Choroid plexus epithelial cell (primary cell): ENCODE measurements around the gene CLK3.
"Not testable (repeated sequence)": the region's sequence is repeated elsewhere in the genome, so short reads cannot be mapped to it uniquely, and the experiment has no call there.

Experiments
- DNase-seq: peaks from one replicate; pipeline ENCODE4 v3.0.0-alpha.2; 2010; ENCODE audit warnings: low read depth
- H3K4me3 ChIP-seq: 2 replicates; pipeline ENCODE4 v1.5.1; 2011; ENCODE audit warnings: low read depth, mild to moderate bottlenecking, control low read depth, low read length, moderate library complexity
- TF ChIP-seq, protein P1 (sequence below): conservative IDR thresholded peaks from 2 replicates; pipeline ENCODE4 v1.5.1; 2011; ENCODE audit warnings: low read depth, mild to moderate bottlenecking, control low read depth, inconsistent platforms, low read length, moderate library complexity

The CLK3 gene

DNA sequence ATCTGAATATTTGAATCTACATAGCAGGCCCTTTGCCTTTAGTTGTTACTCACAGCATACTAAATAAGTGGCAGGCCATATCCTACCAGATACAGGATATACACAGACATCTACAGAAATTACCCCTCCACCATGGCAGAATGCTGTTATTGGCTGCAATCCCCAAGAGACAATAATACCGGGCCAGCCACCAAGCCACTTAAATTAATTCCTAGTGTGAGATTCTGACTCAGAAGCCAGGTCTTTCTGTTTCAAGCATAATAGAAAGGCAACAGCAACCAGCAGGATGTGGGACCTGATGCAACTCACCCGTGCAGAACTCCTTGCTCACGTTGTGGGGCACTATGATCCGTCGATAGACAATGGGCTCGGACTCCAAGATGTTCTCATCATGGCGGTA is 39.8 kb downstream of the CLK3 start:
- H3K4me3 ChIP-seq = no peak overlapping the region
- TF ChIP-seq, protein P1, sequence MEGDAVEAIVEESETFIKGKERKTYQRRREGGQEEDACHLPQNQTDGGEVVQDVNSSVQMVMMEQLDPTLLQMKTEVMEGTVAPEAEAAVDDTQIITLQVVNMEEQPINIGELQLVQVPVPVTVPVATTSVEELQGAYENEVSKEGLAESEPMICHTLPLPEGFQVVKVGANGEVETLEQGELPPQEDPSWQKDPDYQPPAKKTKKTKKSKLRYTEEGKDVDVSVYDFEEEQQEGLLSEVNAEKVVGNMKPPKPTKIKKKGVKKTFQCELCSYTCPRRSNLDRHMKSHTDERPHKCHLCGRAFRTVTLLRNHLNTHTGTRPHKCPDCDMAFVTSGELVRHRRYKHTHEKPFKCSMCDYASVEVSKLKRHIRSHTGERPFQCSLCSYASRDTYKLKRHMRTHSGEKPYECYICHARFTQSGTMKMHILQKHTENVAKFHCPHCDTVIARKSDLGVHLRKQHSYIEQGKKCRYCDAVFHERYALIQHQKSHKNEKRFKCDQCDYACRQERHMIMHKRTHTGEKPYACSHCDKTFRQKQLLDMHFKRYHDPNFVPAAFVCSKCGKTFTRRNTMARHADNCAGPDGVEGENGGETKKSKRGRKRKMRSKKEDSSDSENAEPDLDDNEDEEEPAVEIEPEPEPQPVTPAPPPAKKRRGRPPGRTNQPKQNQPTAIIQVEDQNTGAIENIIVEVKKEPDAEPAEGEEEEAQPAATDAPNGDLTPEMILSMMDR = no peak
- no peak for DNase-seq

DNA sequence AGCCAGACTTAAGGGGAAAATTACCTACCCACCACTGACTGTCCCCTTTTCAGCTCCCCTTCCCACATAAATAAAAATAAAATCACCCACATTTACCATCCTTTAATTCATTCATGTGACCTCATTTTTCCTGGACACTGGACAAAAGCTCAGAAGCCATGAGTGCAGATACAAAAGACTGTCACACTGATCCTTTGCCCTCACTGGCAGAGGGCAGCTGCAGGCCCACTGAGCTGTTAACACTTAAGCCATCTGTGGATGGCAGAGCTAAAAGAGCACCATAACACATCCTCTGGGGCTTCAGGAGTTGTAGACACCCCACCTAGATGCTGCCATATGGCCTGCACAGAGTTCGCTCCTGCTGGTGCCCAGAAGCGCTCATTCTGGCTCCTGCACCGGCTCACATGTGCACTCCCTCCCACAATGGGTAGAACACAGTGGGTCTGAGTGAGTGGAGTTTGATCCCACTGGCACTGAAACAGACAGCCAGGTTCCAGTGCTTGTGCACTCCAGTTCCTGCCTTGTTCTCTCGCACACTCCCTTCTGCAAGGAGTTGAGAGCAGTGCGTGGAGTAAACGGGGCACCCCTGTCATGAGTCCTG is 41.4 kb downstream of the CLK3 start:
- DNase-seq = no peak
- TF ChIP-seq, protein P1 = no peak
- H3K4me3 ChIP-seq = no peak overlapping the region

DNA sequence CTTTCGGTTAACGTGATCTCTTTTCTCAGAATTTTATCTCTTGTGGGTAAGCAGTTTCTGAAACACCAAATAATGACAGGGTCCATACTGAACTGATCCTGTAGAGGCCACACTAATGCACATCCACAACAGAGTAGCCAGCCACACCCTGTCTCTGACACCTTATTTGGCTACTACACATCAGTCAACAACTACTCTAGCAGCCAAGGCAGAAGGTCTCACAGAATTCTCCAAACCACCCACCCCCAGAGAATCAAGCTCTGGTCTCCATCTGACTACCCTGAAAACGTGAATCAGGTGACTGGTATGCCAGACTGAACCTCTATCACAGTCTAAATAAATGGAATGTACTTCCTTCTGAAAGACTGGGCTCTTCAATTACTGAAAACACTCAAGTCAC is 42.2 kb downstream of the CLK3 start:
- TF ChIP-seq, protein P1 = no peak
- H3K4me3 ChIP-seq = no peak overlapping the region
- DNase-seq = peak; percentile 33

DNA sequence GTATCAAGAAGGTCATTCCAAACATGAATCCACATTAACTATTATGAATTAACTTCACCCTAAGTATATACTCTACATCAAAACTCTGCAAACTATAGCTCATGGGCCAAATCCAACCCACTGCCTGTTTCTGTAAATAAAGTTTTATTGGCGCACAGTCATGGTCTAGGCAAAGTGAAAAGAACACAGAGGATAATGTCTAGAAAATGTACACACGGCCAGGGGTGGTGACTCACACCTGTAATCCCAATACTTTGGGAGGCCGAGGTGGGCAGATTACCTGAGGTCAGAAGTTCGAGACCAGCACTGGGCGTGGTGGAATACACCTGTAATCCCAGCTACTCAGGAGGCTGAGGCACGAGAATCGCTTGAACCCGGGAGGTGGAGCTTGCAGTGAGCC is 45.6 kb downstream of the CLK3 start:
- not testable (repeated sequence) for DNase-seq, H3K4me3 ChIP-seq

DNA sequence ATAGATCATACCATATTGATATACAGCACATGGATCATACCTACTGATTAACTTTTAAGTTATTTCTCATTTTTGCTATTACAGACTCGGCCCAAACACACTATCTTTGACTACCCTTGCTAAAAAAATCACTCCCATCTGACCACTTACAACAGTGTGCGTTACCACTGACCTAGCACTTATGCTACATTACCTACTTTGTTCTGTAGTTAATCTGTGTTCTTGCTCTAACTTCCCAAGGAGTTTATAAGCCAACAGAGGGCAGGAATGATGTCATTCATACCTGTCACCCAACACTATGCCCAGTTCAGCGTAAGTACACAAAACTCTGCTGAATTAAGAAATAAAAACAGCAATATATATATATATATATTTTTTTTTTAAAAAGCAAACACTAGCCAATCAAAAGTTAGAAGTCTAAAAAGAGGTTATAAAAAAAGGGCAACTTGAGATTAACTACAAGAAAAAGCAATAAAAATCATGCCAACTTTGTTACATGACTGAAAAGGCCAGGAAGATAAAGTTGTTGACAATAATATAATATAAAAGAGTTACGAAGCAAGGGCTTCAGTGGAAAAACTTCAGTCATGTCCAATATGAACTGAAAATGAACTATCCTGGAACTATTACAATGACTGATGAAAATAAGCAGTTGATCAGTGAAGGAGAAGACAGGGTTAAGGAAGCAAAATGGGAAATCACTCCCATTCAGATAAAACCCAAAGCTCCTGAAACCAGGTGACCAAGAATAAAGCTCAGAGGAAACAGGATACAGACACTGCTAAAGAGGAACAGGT is 46.6 kb downstream of the CLK3 start:
- TF ChIP-seq, protein P1 = no peak
- no peak for DNase-seq
- H3K4me3 ChIP-seq = no peak overlapping the region

DNA sequence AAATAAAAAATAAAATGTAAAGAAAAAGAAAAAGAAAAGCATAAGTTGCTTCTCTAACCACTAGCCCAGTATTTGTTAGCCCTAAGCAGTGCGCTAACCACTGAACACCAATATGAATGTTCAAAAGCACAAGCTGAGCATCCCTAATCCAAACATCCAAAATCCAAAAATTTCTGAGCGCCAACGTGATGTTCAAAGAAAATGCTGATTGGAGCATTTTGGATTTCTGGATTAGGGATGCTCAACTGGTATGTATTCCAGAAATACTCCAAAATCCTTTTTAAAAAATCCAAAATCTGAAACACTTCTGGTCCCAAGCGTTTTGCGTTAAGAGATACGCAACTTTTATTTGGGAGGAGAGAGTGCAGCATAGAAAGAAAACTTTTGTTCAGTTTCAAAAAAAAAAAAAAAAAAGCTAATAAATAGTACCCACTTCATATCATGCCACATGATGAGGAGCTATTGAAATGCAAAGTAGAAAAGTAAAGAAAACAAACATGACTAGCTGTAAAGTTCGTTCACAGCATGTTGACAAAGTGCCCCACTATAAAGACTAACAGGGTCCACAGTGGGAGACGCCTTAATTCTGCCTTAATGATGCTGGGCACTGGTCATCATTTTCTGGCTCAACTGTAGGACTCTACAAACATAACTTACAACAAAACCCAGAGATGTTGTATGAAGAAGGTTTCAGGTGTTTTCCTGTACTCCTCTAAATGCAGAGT is 47.8 kb downstream of the CLK3 start:
- DNase-seq = no peak
- TF ChIP-seq, protein P1 = no peak
- no peak overlapping the region for H3K4me3 ChIP-seq

DNA sequence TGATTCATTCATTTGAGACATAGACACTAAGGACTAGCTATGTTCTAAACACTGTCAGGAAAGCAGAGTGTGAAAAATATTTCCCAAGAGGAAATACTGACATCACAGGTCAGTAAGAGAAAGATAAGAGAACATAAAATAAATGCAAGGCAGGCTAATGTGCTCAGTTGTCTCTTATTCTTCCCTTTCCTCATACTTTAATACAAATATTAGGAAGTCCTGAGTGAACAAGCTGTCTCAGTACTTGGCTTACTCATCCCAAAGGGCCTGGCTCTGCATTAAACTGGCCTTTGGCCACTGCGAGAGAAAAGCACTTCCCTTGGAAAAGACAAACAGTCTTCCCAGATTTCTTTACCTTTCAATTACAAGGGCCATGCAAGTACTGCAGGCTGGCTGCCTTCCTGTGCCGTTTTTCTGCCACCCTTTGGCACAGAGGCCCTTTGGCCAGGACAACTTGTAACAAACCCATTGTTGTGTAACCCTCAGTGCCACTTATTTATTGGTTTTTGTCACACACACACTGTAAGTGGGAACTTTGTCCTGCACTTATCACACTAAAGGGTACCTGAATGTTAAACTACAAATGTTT is 48.5 kb downstream of the CLK3 start:
- peak; percentile 52 for DNase-seq
- TF ChIP-seq, protein P1 = no peak
- H3K4me3 ChIP-seq = no peak overlapping the region
